HEK293 (cell line): ENCODE measurements around the gene ZNF469.

Experiments
- CTCF ChIP-seq: fragments of 450-650 bp; formaldehyde crosslinking; IDR thresholded peaks from 2 replicates; pipeline ENCODE4 v1.5.1; 2016; ENCODE audit warnings: missing biosample characterization, missing genetic modification characterization
- PRDM1 ChIP-seq: fragments of 450-650 bp; formaldehyde crosslinking; IDR thresholded peaks from 2 replicates; pipeline ENCODE4; 2016; ENCODE audit warnings: missing biosample characterization, missing genetic modification characterization
- SP2 ChIP-seq: fragments of 450-650 bp; formaldehyde crosslinking; IDR thresholded peaks from 2 replicates; pipeline ENCODE4 v1.5.1; 2016; ENCODE audit warnings: missing biosample characterization, missing genetic modification characterization
- ZNF146 ChIP-seq: fragments of 450-650 bp; formaldehyde crosslinking; IDR thresholded peaks from 2 replicates; pipeline ENCODE4 v1.5.1; 2016; ENCODE audit warnings: missing biosample characterization, missing genetic modification characterization
- ZNF561 ChIP-seq: fragments of 450-650 bp; IDR thresholded peaks from 2 replicates; pipeline ENCODE4 v1.5.1; 2018; ENCODE audit warnings: missing biosample characterization, missing genetic modification characterization, borderline replicate concordance
- TF ChIP-seq, protein P1 (sequence below): fragments of 450-650 bp; formaldehyde crosslinking; conservative IDR thresholded peaks from 2 replicates; pipeline ENCODE4 v1.5.1; 2016; ENCODE audit warnings: low read depth, missing biosample characterization, missing genetic modification characterization

DNA sequence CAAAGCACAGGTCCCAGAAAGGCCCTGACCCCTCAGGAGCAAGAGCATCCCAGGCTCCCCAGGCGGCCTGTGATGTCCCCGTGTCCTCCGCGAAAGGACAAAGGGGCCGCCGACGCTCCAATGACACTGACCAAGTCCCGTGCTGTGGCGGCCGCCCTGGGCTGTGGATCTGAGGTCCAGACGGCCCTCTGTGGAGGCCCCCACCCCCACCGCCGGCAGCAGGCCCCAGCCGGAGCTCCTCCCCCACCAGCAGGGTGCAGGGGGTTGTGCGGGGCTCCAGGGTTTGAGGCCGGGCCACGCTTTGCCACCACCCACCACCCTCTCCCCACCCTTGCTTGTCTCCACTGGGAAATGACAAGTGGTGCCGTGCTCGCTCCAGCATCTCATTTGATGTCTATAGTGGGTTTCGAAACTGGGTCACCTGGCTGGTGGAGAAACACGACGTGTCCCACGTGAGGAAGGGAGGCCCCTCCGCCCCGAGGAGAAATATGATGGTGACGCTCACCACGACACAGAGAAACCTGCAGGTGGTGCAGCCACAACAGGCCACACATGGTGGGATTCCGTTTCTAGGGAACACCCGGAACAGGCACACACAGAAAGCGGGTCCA is 31.2 kb upstream of the ZNF469 start:
- TF ChIP-seq CTCF (tag by site-specific recombination), result no peak
- no peak for TF ChIP-seq SP2 (tag by site-specific recombination)
- TF ChIP-seq ZNF561, result no peak
- TF ChIP-seq ZNF146, result no peak
- TF ChIP-seq, protein P1, sequence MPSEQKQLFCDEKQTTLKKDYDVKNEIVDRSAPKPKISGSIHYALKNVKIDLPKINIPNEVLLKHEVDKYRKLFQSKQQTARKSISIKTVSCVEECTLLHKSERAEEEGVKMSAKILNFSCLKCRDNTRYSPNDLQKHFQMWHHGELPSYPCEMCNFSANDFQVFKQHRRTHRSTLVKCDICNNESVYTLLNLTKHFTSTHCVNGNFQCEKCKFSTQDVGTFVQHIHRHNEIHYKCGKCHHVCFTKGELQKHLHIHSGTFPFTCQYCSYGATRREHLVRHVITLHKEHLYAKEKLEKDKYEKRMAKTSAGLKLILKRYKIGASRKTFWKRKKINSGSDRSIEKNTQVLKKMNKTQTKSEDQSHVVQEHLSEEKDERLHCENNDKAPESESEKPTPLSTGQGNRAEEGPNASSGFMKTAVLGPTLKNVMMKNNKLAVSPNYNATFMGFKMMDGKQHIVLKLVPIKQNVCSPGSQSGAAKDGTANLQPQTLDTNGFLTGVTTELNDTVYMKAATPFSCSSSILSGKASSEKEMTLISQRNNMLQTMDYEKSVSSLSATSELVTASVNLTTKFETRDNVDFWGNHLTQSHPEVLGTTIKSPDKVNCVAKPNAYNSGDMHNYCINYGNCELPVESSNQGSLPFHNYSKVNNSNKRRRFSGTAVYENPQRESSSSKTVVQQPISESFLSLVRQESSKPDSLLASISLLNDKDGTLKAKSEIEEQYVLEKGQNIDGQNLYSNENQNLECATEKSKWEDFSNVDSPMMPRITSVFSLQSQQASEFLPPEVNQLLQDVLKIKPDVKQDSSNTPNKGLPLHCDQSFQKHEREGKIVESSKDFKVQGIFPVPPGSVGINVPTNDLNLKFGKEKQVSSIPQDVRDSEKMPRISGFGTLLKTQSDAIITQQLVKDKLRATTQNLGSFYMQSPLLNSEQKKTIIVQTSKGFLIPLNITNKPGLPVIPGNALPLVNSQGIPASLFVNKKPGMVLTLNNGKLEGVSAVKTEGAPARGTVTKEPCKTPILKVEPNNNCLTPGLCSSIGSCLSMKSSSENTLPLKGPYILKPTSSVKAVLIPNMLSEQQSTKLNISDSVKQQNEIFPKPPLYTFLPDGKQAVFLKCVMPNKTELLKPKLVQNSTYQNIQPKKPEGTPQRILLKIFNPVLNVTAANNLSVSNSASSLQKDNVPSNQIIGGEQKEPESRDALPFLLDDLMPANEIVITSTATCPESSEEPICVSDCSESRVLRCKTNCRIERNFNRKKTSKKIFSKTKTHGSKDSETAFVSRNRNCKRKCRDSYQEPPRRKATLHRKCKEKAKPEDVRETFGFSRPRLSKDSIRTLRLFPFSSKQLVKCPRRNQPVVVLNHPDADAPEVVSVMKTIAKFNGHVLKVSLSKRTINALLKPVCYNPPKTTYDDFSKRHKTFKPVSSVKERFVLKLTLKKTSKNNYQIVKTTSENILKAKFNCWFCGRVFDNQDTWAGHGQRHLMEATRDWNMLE (tag by site-specific recombination), result no peak
- TF ChIP-seq PRDM1 (tag by site-specific recombination), result no peak
